ENCODE results near the gene LPCAT3.
A peak's percentile ranks its signal among the peaks of the same experiment; 100 is the strongest.

The LPCAT3 gene

DNA sequence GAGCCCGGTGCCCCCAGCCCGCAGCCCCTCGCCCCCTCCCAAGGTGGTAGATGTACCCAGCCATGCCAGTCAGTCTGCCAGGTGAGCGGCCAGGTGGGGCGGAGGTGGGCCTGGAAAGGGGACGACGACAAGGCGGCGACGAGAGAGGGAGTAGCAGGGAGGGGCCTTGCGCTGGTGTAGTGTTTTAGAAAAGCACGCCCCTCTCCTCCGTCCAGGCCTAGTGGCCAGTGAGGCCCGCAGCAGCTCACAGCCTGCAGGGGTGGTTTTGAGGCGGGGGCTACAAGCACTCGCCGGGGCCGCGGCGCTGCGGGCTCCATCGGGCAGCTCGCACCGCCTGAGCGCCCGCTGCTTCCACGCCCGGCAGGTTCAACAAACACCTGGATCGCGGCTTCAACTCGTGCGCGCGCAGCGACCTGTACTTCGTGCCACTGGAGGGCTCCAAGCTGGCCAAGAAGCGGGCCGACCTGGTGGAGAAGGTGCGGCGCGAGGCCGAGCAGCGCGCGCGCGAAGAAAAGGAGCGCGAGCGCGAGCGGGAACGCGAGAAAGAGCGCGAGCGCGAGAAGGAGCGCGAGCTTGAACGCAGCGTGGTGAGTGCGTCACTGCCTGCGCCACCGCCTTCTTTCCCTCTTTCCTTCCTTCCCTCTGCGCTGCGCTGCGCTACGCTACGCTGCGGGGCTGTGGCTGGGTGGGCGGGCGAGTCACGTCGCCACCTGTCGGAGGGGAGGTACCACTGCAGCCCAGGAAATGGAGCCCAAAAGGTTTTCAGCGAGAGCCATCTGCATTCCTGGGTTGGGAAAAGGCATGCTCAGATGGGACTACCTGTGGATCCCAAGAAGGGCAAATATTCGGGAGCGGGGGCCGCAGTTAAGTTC lies 80.6 kb downstream of the LPCAT3 start:
- no peaks in the 10 kb centered on the region for H3K27me3 Mint-ChIP-seq
- ATAC-seq (replicated peaks) (peak; percentile 97), DNase-seq (peak; percentile 89 to 90 (median 89))
- peaks cover 19 to 21% of the 10 kb centered on the region in 2 donors for H3K4me1 Mint-ChIP-seq (ENCODE audit: low read depth in 2 of 2)
- H3K36me3 Mint-ChIP-seq (ENCODE audit: insufficient read depth), result peaks cover 27% of the 10 kb centered on the region
- no peaks in the 10 kb centered on the region for H3K9me3 Mint-ChIP-seq
- H3K27ac Mint-ChIP-seq, result peak overlapping the region; percentile 95 to 98
- H3K4me3 Mint-ChIP-seq, result peak overlapping the region; percentile 78 to 80

- Mint-ChIP-seq H3K36me3 (ENCODE audit: insufficient read depth) (peaks cover 20% of the 10 kb centered on the region), H3K4me3 (peak overlapping the region; percentile 78 to 80), H3K4me1 (ENCODE audit: low read depth in 2 of 2) (peaks cover 19 to 24% of the 10 kb centered on the region in 2 donors), H3K9me3 (no peaks in the 10 kb centered on the region), H3K27ac (peak overlapping the region; percentile 95 to 98), H3K27me3 (no peaks in the 10 kb centered on the region)
- ATAC-seq (replicated peaks) (peak; percentile 2), DNase-seq (no peak)
These were observed 81.4 kb downstream of the LPCAT3 start for GRCh38 chr12:6936636-6937480.

DNA sequence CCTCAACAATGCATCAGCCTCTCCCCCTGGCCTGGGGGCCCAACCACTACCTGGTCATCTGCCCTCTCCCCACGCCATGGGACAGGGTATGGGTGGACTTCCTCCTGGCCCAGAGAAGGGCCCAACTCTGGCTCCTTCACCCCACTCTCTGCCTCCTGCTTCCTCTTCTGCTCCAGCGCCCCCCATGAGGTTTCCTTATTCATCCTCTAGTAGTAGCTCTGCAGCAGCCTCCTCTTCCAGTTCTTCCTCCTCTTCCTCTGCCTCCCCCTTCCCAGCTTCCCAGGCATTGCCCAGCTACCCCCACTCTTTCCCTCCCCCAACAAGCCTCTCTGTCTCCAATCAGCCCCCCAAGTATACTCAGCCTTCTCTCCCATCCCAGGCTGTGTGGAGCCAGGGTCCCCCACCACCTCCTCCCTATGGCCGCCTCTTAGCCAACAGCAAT lies 82.1 kb downstream of the LPCAT3 start:
- Mint-ChIP-seq H3K9me3 (no peaks in the 10 kb centered on the region), H3K4me1 (ENCODE audit: low read depth in 2 of 2) (peaks cover 19 to 24% of the 10 kb centered on the region in 2 donors), H3K27ac (peak overlapping the region; percentile 95 to 98), H3K36me3 (ENCODE audit: insufficient read depth) (peaks cover 20% of the 10 kb centered on the region), H3K27me3 (no peaks in the 10 kb centered on the region), H3K4me3 (peak overlapping the region; percentile 78 to 80)
- DNase-seq, result no peak
- ATAC-seq (replicated peaks), result no peak

DNA sequence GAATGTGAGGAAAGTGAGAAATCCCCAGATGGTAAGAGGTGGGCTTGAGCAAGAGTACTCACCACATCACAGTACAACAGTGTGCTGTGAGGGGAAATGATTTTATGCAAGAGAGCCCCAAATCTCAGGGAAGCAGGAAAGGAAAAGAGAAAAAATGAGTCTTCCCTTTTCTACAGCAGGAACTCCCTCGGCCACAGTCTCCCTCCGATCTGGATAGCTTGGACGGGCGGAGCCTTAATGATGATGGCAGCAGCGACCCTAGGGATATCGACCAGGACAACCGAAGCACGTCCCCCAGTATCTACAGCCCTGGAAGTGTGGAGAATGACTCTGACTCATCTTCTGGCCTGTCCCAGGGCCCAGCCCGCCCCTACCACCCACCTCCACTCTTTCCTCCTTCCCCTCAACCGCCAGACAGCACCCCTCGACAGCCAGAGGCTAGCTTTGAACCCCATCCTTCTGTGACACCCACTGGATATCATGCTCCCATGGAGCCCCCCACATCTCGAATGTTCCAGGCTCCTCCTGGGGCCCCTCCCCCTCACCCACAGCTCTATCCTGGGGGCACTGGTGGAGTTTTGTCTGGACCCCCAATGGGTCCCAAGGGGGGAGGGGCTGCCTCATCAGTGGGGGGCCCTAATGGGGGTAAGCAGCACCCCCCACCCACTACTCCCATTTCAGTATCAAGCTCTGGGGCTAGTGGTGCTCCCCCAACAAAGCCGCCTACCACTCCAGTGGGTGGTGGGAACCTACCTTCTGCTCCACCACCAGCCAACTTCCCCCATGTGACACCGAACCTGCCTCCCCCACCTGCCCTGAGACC lies 82.7 kb downstream of the LPCAT3 start:
- H3K9me3 Mint-ChIP-seq, result no peaks in the 10 kb centered on the region
- H3K4me1 Mint-ChIP-seq (ENCODE audit: low read depth in 2 of 2), result peaks cover 19 to 24% of the 10 kb centered on the region in 2 donors
- no peaks in the 10 kb centered on the region for H3K27me3 Mint-ChIP-seq
- H3K4me3 Mint-ChIP-seq, result peak overlapping the region; percentile 78 to 80
- DNase-seq (no peak), ATAC-seq (replicated peaks) (no peak)
- H3K36me3 Mint-ChIP-seq (ENCODE audit: insufficient read depth), result peaks cover 20% of the 10 kb centered on the region
- peak overlapping the region; percentile 95 to 98 for H3K27ac Mint-ChIP-seq

- peaks cover 25 to 27% of the 10 kb centered on the region in 2 donors for H3K4me1 Mint-ChIP-seq (ENCODE audit: low read depth in 2 of 2)
- H3K27ac Mint-ChIP-seq, result peak overlapping the region; percentile 55 to 77
- no peaks in the 10 kb centered on the region for H3K27me3 Mint-ChIP-seq
- H3K4me3 Mint-ChIP-seq, result no peak overlapping the region
- ATAC-seq (replicated peaks) (no peak), DNase-seq (no peak)
- no peaks in the 10 kb centered on the region for H3K9me3 Mint-ChIP-seq
- H3K36me3 Mint-ChIP-seq (ENCODE audit: insufficient read depth), result peaks cover 24% of the 10 kb centered on the region
These were observed 84.2 kb downstream of the LPCAT3 start for GRCh38 chr12:6934110-6934509.

DNA sequence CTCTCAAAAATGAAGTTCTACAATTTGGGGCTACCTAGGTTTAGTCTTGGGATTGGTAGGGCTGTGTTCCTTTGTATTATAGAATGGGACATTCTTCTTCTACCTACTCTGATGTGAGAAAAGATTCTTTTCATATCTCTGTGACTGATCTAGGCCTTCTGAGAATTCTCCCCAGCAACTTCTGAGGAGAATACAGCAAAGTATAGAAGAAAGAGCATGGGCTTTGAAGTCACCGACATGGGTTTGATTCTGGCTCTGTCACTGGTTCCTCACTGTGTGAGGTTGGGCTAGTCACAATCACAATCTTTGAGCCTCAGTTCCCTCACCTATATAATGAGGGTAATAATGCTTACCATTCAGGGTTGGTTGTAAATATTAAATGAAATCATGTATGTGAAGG lies 85.5 kb downstream of the LPCAT3 start:
- H3K36me3 Mint-ChIP-seq (ENCODE audit: insufficient read depth), result peaks cover 25% of the 10 kb centered on the region
- H3K27me3 Mint-ChIP-seq, result no peaks in the 10 kb centered on the region
- peaks cover 27 to 30% of the 10 kb centered on the region in 2 donors for H3K4me1 Mint-ChIP-seq (ENCODE audit: low read depth in 2 of 2)
- DNase-seq (no peak), ATAC-seq (replicated peaks) (no peak)
- H3K9me3 Mint-ChIP-seq, result no peaks in the 10 kb centered on the region
- H3K27ac Mint-ChIP-seq, result peak overlapping the region in 1 of 2 donors; percentile 31
- no peak overlapping the region for H3K4me3 Mint-ChIP-seq

DNA sequence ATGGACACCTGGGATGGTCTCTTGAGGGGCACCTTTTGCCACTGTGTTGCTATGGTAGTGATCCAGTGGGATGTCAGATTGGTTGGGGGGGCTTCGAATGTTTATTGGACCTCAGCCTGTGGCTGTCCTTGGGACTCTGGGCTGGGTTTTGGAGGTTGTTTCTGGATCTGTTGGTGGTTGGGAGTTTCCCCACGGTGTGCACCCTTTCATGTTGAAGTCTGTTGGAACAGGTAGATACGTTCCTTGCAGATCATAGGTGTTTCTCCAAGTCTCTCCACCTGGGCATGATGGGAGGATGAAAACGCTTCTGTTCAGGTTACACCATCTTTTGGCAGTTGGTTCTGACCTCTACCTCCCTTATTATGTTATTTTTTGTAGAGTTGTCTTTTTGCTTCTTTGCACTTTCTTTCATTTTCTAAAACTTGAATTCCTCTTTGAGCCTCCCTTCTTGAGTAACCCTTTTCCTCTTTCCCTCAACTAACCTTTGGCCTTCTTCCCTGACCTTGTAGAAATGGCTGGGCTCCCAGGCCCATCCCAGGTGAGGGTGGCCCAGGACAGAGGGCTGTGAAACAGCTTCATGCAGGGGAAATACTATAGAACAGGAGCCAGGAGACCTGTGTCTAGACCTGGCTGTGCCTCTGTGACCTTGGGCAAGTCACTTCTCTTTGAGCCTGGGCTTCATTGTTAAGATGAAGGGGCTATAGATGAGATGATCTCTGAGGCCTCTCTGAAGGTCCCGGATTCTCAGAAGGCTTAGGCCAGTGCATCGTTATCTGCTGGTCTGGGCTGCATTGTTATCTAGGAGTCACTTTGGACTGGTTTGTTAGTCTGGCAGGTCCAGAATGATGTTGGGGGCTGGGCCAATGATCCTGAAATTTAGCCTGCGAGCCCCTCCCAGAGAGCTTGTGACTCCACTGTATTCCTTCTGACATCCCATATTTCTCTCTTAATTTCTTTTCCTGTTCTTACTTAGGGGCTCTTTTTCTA lies 88.5 kb downstream of the LPCAT3 start:
- H3K4me3 Mint-ChIP-seq, result peak overlapping the region; percentile 77 to 87
- no peaks in the 10 kb centered on the region for H3K27me3 Mint-ChIP-seq
- peaks cover 19 to 31% of the 10 kb centered on the region in 2 donors for H3K4me1 Mint-ChIP-seq (ENCODE audit: low read depth in 2 of 2)
- peaks cover 14% of the 10 kb centered on the region for H3K36me3 Mint-ChIP-seq (ENCODE audit: insufficient read depth)
- ATAC-seq (replicated peaks) (no peak), DNase-seq (no peak)
- H3K27ac Mint-ChIP-seq, result peak overlapping the region; percentile 5 to 90
- no peaks in the 10 kb centered on the region for H3K9me3 Mint-ChIP-seq

DNA sequence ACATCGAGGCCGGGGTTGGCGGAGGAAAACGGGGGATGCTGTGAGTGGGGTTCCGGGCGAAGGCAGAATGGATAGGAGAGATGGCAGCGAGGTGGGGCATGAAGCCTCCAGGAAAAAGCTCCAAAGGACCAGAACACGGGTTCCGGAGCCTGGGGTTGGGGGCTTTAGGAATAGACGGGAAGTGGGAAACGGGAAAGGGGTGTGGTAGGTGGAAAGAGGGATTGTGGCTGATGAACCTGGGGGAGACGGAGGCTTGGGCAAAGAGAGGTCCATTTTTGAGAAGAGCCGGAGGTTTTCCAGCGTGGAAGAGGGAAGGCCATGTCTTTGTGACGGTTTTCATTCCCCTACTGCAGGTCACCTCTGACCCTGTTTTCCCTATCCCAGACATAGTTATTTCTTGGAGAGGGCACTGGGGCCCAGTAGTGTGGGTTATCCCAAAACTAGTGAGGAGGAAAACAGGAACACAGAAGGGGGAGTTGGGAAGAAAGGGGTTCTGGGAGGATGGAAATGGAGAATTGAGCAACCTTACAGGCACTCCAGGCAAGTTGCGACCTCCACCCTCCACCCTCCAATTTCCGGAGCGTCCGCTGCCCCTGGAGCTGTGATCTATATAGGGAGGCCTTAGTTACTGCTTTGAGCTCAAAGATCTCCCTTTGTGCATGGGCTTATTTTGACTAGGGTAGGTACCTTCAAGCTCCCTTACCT lies 89.4 kb downstream of the LPCAT3 start:
- Mint-ChIP-seq H3K4me3 (peak overlapping the region; percentile 77 to 87), H3K9me3 (no peaks in the 10 kb centered on the region), H3K4me1 (ENCODE audit: low read depth in 2 of 2) (peaks cover 26 to 39% of the 10 kb centered on the region in 2 donors), H3K36me3 (ENCODE audit: insufficient read depth) (peaks cover 16% of the 10 kb centered on the region), H3K27ac (peak overlapping the region; percentile 90 to 98), H3K27me3 (no peaks in the 10 kb centered on the region)
- ATAC-seq (replicated peaks) (no peak), DNase-seq (no peak)

- H3K36me3 Mint-ChIP-seq (ENCODE audit: insufficient read depth), result peaks cover 19% of the 10 kb centered on the region
- peaks cover 26 to 39% of the 10 kb centered on the region in 2 donors for H3K4me1 Mint-ChIP-seq (ENCODE audit: low read depth in 2 of 2)
- no peaks in the 10 kb centered on the region for H3K9me3 Mint-ChIP-seq
- DNase-seq (no peak), ATAC-seq (replicated peaks) (peak; percentile 49)
- no peaks in the 10 kb centered on the region for H3K27me3 Mint-ChIP-seq
- peak overlapping the region; percentile 90 to 98 for H3K27ac Mint-ChIP-seq
- H3K4me3 Mint-ChIP-seq, result peak overlapping the region; percentile 77 to 87
These were observed 90.1 kb downstream of the LPCAT3 start for GRCh38 chr12:6928022-6928702.

GRCh38 chr12:6927379-6928021 lies 90.8 kb downstream of the LPCAT3 start, which contains the start of gene ATN1:
Gene ATN1 (plus strand): TSS chr12:6927959. CDS start chr12:6934002, 6,043 bp downstream.
- ATAC-seq (replicated peaks) (peak; percentile 43), DNase-seq (no peak)
- Mint-ChIP-seq H3K27ac (peak within 1 kb of the TSS; percentile 90 to 99), H3K9me3 (no peaks in the 10 kb centered on the region), H3K4me1 (ENCODE audit: low read depth in 2 of 2) (peaks cover 26 to 37% of the 10 kb centered on the region in 2 donors), H3K4me3 (peak within 1 kb of the TSS; percentile 85 to 97), H3K27me3 (no peaks in the 10 kb centered on the region), H3K36me3 (ENCODE audit: insufficient read depth) (peaks cover 23% of the 10 kb centered on the region)

Measured in effector memory CD8-positive, alpha-beta T cell (primary cell).